Ishikawa (cell line): Measurements from ENCODE around the gene SHISA9.

Source experiments
- CEBPB ChIP-seq: IDR thresholded peaks from 2 replicates; pipeline ENCODE4 v1.6.1; 2012
- CREB1 ChIP-seq: IDR thresholded peaks from 2 replicates; pipeline ENCODE4 v1.6.1; 2012; ENCODE audit warnings: low read depth
- EGR1 ChIP-seq: IDR thresholded peaks from 2 replicates; pipeline ENCODE4 v1.6.1; 2012
- EP300 ChIP-seq: IDR thresholded peaks from 2 replicates; pipeline ENCODE4 v1.6.1; 2012; ENCODE audit warnings: borderline replicate concordance
- FOXM1 ChIP-seq: IDR thresholded peaks from 2 replicates; pipeline ENCODE4 v1.6.1; 2012; ENCODE audit warnings: low read depth, borderline replicate concordance
- MAX ChIP-seq: IDR thresholded peaks from 2 replicates; pipeline ENCODE4 v1.6.1; 2012
- NFIC ChIP-seq: IDR thresholded peaks from 2 replicates; pipeline ENCODE4 v1.6.1; 2012
- RAD21 ChIP-seq: IDR thresholded peaks from 2 replicates; pipeline ENCODE4 v1.6.1; 2012; ENCODE audit warnings: low read depth
- REST ChIP-seq: IDR thresholded peaks from 2 replicates; pipeline ENCODE4 v1.6.1; 2012; ENCODE audit warnings: low read depth, mild to moderate bottlenecking
- TAF1 ChIP-seq: IDR thresholded peaks from 2 replicates; pipeline ENCODE4 v1.6.1; 2012; ENCODE audit warnings: low read depth, mild to moderate bottlenecking
- TCF12 ChIP-seq: IDR thresholded peaks from 2 replicates; pipeline ENCODE4 v1.6.1; 2012; ENCODE audit warnings: low read depth
- TEAD4 ChIP-seq: IDR thresholded peaks from 2 replicates; pipeline ENCODE4 v1.6.1; 2012
- USF1 ChIP-seq: IDR thresholded peaks from 2 replicates; pipeline ENCODE4 v1.6.1; 2012
- YY1 ChIP-seq: IDR thresholded peaks from 2 replicates; pipeline ENCODE4 v1.6.1; 2012; ENCODE audit warnings: low read depth
- ZBTB7A ChIP-seq: IDR thresholded peaks from 2 replicates; pipeline ENCODE4 v1.6.1; 2012; ENCODE audit warnings: low read depth

SHISA9 gene

DNA sequence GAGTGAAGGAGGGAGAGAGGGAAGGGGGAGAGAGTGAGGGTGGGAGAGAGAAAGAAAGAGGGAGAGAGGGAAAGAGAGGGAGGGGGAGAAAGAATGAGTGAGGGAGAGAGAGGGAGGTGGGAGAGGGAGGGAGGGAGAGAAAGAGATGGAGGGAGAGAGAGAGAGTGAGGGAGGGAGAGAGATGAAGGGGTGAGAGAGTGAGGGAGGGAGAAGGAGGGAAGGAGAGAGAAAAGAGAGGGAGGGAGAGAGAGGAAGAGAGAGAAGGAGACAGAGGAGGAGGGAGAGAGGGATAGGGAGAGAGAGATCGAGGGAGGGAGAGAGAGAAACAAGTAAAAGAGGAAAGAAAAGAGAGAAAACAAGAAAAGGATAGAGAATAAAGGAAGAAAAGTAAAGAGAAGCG is 225.7 kb downstream of the SHISA9 start:
- TF ChIP-seq EGR1 (no peak), EP300 (no peak), MAX (no peak), YY1 (no peak), CEBPB (no peak), USF1 (no peak), CREB1 (no peak), NFIC (no peak), FOXM1 (no peak), TCF12 (no peak), TAF1 (no peak)

DNA sequence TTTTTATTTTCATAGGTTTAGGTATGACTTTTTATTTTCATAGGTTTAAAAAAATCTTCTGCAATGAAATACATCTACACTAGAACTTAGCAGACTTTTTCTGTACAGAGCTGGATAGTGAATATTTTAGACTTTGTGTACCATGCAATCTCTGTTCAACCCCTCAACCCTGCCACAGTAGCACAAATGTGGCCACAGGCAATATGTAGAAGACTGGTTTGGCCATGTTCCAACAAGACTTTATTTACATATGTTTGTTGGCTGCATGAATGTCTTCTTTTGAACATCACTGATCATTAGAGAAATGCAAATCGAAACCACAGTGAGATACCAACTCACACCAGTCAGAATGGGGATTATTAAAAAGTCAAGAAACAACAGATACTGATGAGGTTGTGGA is 229.2 kb downstream of the SHISA9 start:
- TF ChIP-seq CEBPB (no peak), USF1 (no peak), TEAD4 (no peak), RAD21 (no peak), EGR1 (no peak), EP300 (no peak), CREB1 (no peak), REST (no peak), YY1 (no peak), ZBTB7A (no peak), MAX (no peak), TAF1 (no peak), NFIC (no peak), FOXM1 (no peak), TCF12 (no peak)

- TF ChIP-seq USF1 (peak; percentile 44), ZBTB7A (no peak)
Observed at GRCh38 chr16:13134836-13135235, 233.4 kb downstream of the SHISA9 start.

DNA sequence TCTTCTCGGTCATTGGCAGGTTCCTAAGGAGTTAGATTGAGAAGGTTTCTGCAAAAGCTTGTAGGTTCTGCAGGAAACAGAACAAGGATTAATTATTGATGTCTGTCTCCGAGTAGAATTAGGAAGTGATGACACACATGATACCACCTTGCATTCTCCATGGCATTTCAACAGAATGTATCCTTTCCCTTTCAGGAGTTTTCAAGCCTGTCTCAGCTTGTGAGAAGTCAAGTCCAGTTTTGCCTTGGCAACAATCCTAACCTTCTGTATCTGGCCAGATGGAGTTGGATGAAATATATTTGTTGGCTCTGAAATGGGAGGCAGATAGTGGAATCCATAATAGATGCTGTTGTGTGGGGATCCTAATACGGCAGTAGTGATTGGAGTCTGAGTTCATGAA is 235.5 kb downstream of the SHISA9 start:
- no peak for TF ChIP-seq FOXM1

GRCh38 chr16:13138528-13138927 is 237.1 kb downstream of the SHISA9 start:
- TF ChIP-seq ZBTB7A (no peak), MAX (no peak), REST (no peak), USF1 (no peak), FOXM1 (no peak), NFIC (no peak), TEAD4 (no peak)

DNA sequence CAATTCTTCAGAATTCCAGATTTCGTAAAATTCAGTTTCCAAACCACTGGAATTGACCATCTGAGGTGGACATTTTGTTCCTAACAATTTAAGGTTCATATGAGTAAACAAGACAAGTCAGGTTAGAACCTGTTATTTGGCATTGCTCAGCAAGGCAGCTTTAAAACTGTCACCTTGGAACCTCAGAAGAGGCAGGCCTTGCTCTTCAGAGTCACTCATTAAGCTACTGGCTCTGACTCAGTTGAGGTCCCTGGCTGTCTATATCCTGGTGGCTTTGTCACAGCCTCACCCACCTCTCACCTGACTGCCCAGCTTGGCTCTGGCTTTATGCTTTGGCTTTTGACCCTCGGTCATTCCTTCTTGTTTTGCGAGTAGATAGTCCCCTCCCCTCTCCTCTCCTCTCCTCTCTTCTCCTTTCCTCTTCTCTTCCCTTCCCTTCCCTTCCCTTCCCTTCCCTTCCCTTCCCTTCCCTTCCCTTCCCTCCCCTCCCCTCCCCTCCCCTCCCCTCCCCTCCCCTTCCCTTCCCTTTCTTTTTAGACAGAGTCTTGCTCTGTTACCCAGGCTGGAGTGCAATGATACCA is 238.4 kb downstream of the SHISA9 start:
- TF ChIP-seq CREB1 (no peak), TAF1 (no peak), EGR1 (no peak), MAX (no peak), TEAD4 (no peak), RAD21 (no peak), TCF12 (no peak), USF1 (no peak), NFIC (no peak), CEBPB (no peak), YY1 (no peak), REST (no peak), ZBTB7A (no peak), EP300 (no peak), FOXM1 (no peak)
